ENCODE data around the gene DIRAS1. TPM values are rescaled to one million over a fixed set of nuclear protein-coding genes. Genes with fewer than 3 reads are reported as not detected.
A peak's percentile ranks its signal among the peaks of the same experiment; 100 is the strongest.

The DIRAS1 gene
- total and polyA plus RNA-seq, 5 donors from 2014 or later, result not detected

GRCh38 chr19:2729943-2730818, 9.0 kb upstream of the DIRAS1 start:
- H3K27ac ChIP-seq (ENCODE audit: insufficient read depth, low read length, poor library complexity, severe bottlenecking), result no peak overlapping the region
- peaks cover 15% of the 10 kb centered on the region for H3K36me3 Mint-ChIP-seq
- H3K4me3 Mint-ChIP-seq, result no peak overlapping the region
- no peaks in the 10 kb centered on the region for H3K4me1 ChIP-seq (ENCODE audit: control insufficient read depth, insufficient read depth, low read length, poor library complexity, severe bottlenecking)
- H3K36me3 ChIP-seq (ENCODE audit: control insufficient read depth, insufficient read depth, low read length), result peaks cover 7% of the 10 kb centered on the region
- no peak overlapping the region for H3K4me3 ChIP-seq (ENCODE audit: low read depth, low read length)
- no peaks in the 10 kb centered on the region for H3K9me3 Mint-ChIP-seq
- ATAC-seq (ENCODE audit: low read depth in 2 of 2) (no peak), DNase-seq (no peak)
- no peak overlapping the region for H3K27ac Mint-ChIP-seq
- H3K9me3 ChIP-seq (ENCODE audit: control insufficient read depth in 2 of 2, low read length in 2 of 2), result no peaks in the 10 kb centered on the region
- H3K27me3 Mint-ChIP-seq, result peaks cover 12% of the 10 kb centered on the region
- peaks cover 0 to 4% (median 4%) of the 10 kb centered on the region in 4 donors for H3K4me1 Mint-ChIP-seq
- no peaks in the 10 kb centered on the region for H3K27me3 ChIP-seq (ENCODE audit: control insufficient read depth, insufficient read depth, low read length)

GRCh38 chr19:2728783-2729387, 7.7 kb upstream of the DIRAS1 start:
- Mint-ChIP-seq H3K27ac (no peak overlapping the region), H3K36me3 (peaks cover 5% of the 10 kb centered on the region), H3K4me3 (no peak overlapping the region)

GRCh38 chr19:2727640-2727944, 6.4 kb upstream of the DIRAS1 start:
- Mint-ChIP-seq H3K4me1 (peaks cover 0 to 2% (median 0%) of the 10 kb centered on the region in 4 donors), H3K27me3 (peaks cover 22% of the 10 kb centered on the region), H3K36me3 (no peaks in the 10 kb centered on the region), H3K9me3 (no peaks in the 10 kb centered on the region), H3K27ac (no peak overlapping the region), H3K4me3 (no peak overlapping the region)
- Histone ChIP-seq H3K9me3 (ENCODE audit: control insufficient read depth in 2 of 2, low read length in 2 of 2) (no peaks in the 10 kb centered on the region), H3K4me1 (ENCODE audit: control insufficient read depth, insufficient read depth, low read length, poor library complexity, severe bottlenecking) (no peaks in the 10 kb centered on the region), H3K27ac (ENCODE audit: insufficient read depth, low read length, poor library complexity, severe bottlenecking) (no peak overlapping the region), H3K4me3 (ENCODE audit: low read depth, low read length) (no peak overlapping the region), H3K27me3 (ENCODE audit: control insufficient read depth, insufficient read depth, low read length) (no peaks in the 10 kb centered on the region), H3K36me3 (ENCODE audit: control insufficient read depth, insufficient read depth, low read length) (no peaks in the 10 kb centered on the region)
- ATAC-seq (ENCODE audit: low read depth in 2 of 2), result no peak
- DNase-seq, result no peak

More at GRCh38 chr19:2728783-2729387, 7.7 kb upstream of the DIRAS1 start:
- H3K27me3 ChIP-seq (ENCODE audit: control insufficient read depth, insufficient read depth, low read length), result no peaks in the 10 kb centered on the region
- H3K4me3 ChIP-seq (ENCODE audit: low read depth, low read length), result no peak overlapping the region
- no peaks in the 10 kb centered on the region for H3K9me3 ChIP-seq (ENCODE audit: control insufficient read depth in 2 of 2, low read length in 2 of 2)
- ATAC-seq (ENCODE audit: low read depth in 2 of 2) (peak in 1 of 2 donors; percentile 25), DNase-seq (no peak)
- no peaks in the 10 kb centered on the region for H3K4me1 ChIP-seq (ENCODE audit: control insufficient read depth, insufficient read depth, low read length, poor library complexity, severe bottlenecking)
- Mint-ChIP-seq H3K9me3 (no peaks in the 10 kb centered on the region), H3K4me1 (peaks cover 0 to 3% (median under 1%) of the 10 kb centered on the region in 4 donors), H3K27me3 (peaks cover 19% of the 10 kb centered on the region)
- H3K27ac ChIP-seq (ENCODE audit: insufficient read depth, low read length, poor library complexity, severe bottlenecking), result no peak overlapping the region
- H3K36me3 ChIP-seq (ENCODE audit: control insufficient read depth, insufficient read depth, low read length), result peaks cover 1% of the 10 kb centered on the region

GRCh38 chr19:2726904-2727639, 5.9 kb upstream of the DIRAS1 start:
- no peak overlapping the region for H3K27ac ChIP-seq (ENCODE audit: insufficient read depth, low read length, poor library complexity, severe bottlenecking)
- H3K4me3 ChIP-seq (ENCODE audit: low read depth, low read length), result no peak overlapping the region
- Mint-ChIP-seq H3K27me3 (peaks cover 26% of the 10 kb centered on the region), H3K9me3 (no peaks in the 10 kb centered on the region), H3K36me3 (no peaks in the 10 kb centered on the region), H3K4me1 (peaks cover 0 to 2% (median 0%) of the 10 kb centered on the region in 4 donors), H3K27ac (no peak overlapping the region), H3K4me3 (no peak overlapping the region)
- no peak for ATAC-seq (ENCODE audit: low read depth in 2 of 2)
- no peaks in the 10 kb centered on the region for H3K27me3 ChIP-seq (ENCODE audit: control insufficient read depth, insufficient read depth, low read length)
- no peaks in the 10 kb centered on the region for H3K4me1 ChIP-seq (ENCODE audit: control insufficient read depth, insufficient read depth, low read length, poor library complexity, severe bottlenecking)
- H3K9me3 ChIP-seq (ENCODE audit: control insufficient read depth in 2 of 2, low read length in 2 of 2), result no peaks in the 10 kb centered on the region
- DNase-seq, result no peak
- no peaks in the 10 kb centered on the region for H3K36me3 ChIP-seq (ENCODE audit: control insufficient read depth, insufficient read depth, low read length)

- Histone ChIP-seq H3K4me1 (ENCODE audit: control insufficient read depth, insufficient read depth, low read length, poor library complexity, severe bottlenecking) (no peaks in the 10 kb centered on the region), H3K9me3 (ENCODE audit: control insufficient read depth in 2 of 2, low read length in 2 of 2) (no peaks in the 10 kb centered on the region), H3K27ac (ENCODE audit: insufficient read depth, low read length, poor library complexity, severe bottlenecking) (no peak overlapping the region), H3K27me3 (ENCODE audit: control insufficient read depth, insufficient read depth, low read length) (no peaks in the 10 kb centered on the region), H3K36me3 (ENCODE audit: control insufficient read depth, insufficient read depth, low read length) (no peaks in the 10 kb centered on the region), H3K4me3 (ENCODE audit: low read depth, low read length) (no peak overlapping the region)
- Mint-ChIP-seq H3K27me3 (peaks cover 33% of the 10 kb centered on the region), H3K27ac (no peak overlapping the region), H3K36me3 (no peaks in the 10 kb centered on the region), H3K9me3 (no peaks in the 10 kb centered on the region), H3K4me1 (peaks cover 0 to 5% (median 0%) of the 10 kb centered on the region in 4 donors), H3K4me3 (no peak overlapping the region)
- ATAC-seq (ENCODE audit: low read depth in 2 of 2) (no peak), DNase-seq (no peak)
Observed at GRCh38 chr19:2726160-2726855, 5.1 kb upstream of the DIRAS1 start.

- H3K4me3 Mint-ChIP-seq, result peak overlapping the region in 1 of 4 donors; percentile 3
- H3K4me1 Mint-ChIP-seq, result peaks cover 0 to 10% (median 0%) of the 10 kb centered on the region in 4 donors
- H3K27ac Mint-ChIP-seq, result no peak overlapping the region
- Histone ChIP-seq H3K4me3 (ENCODE audit: low read depth, low read length) (no peak overlapping the region), H3K27me3 (ENCODE audit: control insufficient read depth, insufficient read depth, low read length) (no peaks in the 10 kb centered on the region), H3K27ac (ENCODE audit: insufficient read depth, low read length, poor library complexity, severe bottlenecking) (no peak overlapping the region), H3K9me3 (ENCODE audit: control insufficient read depth in 2 of 2, low read length in 2 of 2) (no peaks in the 10 kb centered on the region), H3K36me3 (ENCODE audit: control insufficient read depth, insufficient read depth, low read length) (no peaks in the 10 kb centered on the region), H3K4me1 (ENCODE audit: control insufficient read depth, insufficient read depth, low read length, poor library complexity, severe bottlenecking) (peaks cover 5% of the 10 kb centered on the region)
- H3K9me3 Mint-ChIP-seq, result no peaks in the 10 kb centered on the region
- H3K36me3 Mint-ChIP-seq, result no peaks in the 10 kb centered on the region
- H3K27me3 Mint-ChIP-seq, result peaks cover 41% of the 10 kb centered on the region
- ATAC-seq (ENCODE audit: low read depth in 2 of 2) (no peak), DNase-seq (no peak)
Observed at GRCh38 chr19:2724148-2724557, 3.0 kb upstream of the DIRAS1 start.

GRCh38 chr19:2723747-2724146, 2.6 kb upstream of the DIRAS1 start:
- Histone ChIP-seq H3K4me1 (ENCODE audit: control insufficient read depth, insufficient read depth, low read length, poor library complexity, severe bottlenecking) (peaks cover 5% of the 10 kb centered on the region), H3K4me3 (ENCODE audit: low read depth, low read length) (no peak overlapping the region), H3K9me3 (ENCODE audit: control insufficient read depth in 2 of 2, low read length in 2 of 2) (no peaks in the 10 kb centered on the region), H3K36me3 (ENCODE audit: control insufficient read depth, insufficient read depth, low read length) (no peaks in the 10 kb centered on the region), H3K27ac (ENCODE audit: insufficient read depth, low read length, poor library complexity, severe bottlenecking) (no peak overlapping the region), H3K27me3 (ENCODE audit: control insufficient read depth, insufficient read depth, low read length) (no peaks in the 10 kb centered on the region)
- H3K27ac Mint-ChIP-seq, result no peak overlapping the region
- peaks cover 0 to 10% (median 0%) of the 10 kb centered on the region in 4 donors for H3K4me1 Mint-ChIP-seq
- H3K9me3 Mint-ChIP-seq, result no peaks in the 10 kb centered on the region
- ATAC-seq (ENCODE audit: low read depth in 2 of 2) (no peak), DNase-seq (no peak)
- H3K27me3 Mint-ChIP-seq, result peaks cover 44% of the 10 kb centered on the region
- no peaks in the 10 kb centered on the region for H3K36me3 Mint-ChIP-seq
- no peak overlapping the region for H3K4me3 Mint-ChIP-seq
